Thyroid gland (tissue), 4 donors: Measurements from ENCODE around the gene REXO4.

ENCODE experiments used
- POLR2A ChIP-seq, 2 donors: fragments of 450-650 bp; IDR thresholded peaks; one replicate each; pipeline ENCODE4 v1.6.1; 2017; ENCODE audit warnings: antibody characterized with exemption in 2 of 2, mild to moderate bottlenecking in 2 of 2, moderate library complexity in 1 of 2
- TF ChIP-seq, protein P1 (sequence below), 6 experiments: fragments of 200-600 bp in 3 of 6; fragments of 450-650 bp in 3 of 6; sonication (generic) in 3 of 6; IDR thresholded peaks; one replicate each; pipeline ENCODE4 v1.5.1; 2016 to 2019; ENCODE audit warnings: antibody characterized with exemption in 6 of 6, mild to moderate bottlenecking in 2 of 6, inconsistent platforms in 1 of 6, moderate library complexity in 1 of 6

GRCh38 chr9:133401588-133401987 is 16.2 kb downstream of the REXO4 start:
- TF ChIP-seq, protein P1, sequence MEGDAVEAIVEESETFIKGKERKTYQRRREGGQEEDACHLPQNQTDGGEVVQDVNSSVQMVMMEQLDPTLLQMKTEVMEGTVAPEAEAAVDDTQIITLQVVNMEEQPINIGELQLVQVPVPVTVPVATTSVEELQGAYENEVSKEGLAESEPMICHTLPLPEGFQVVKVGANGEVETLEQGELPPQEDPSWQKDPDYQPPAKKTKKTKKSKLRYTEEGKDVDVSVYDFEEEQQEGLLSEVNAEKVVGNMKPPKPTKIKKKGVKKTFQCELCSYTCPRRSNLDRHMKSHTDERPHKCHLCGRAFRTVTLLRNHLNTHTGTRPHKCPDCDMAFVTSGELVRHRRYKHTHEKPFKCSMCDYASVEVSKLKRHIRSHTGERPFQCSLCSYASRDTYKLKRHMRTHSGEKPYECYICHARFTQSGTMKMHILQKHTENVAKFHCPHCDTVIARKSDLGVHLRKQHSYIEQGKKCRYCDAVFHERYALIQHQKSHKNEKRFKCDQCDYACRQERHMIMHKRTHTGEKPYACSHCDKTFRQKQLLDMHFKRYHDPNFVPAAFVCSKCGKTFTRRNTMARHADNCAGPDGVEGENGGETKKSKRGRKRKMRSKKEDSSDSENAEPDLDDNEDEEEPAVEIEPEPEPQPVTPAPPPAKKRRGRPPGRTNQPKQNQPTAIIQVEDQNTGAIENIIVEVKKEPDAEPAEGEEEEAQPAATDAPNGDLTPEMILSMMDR (IDR thresholded peaks at IDR 0.05), result no peak
- TF ChIP-seq POLR2A (IDR thresholded peaks at IDR 0.05), result no peak
